Stimulated activated CD8-positive, alpha-beta memory T cell treated with anti-CD3 and anti-CD28 coated beads, Interleukin-12 subunit alpha, Interleukin-12 subunit beta, amount 100 ng/mL, for 24 hours (primary cell): ENCODE data around the gene ITGAD.
A peak's percentile ranks its signal among the peaks of the same experiment; 100 is the strongest.

Experiments used
- DNase-seq: peaks from one replicate; pipeline ENCODE4 v3.0.0-alpha.2; 2020; ENCODE audit errors: extremely low read depth

The ITGAD gene

GRCh38 chr16:31365131-31365865 lies 27.8 kb upstream of the ITGAD start:
- DNase-seq: no peak

- no peak for DNase-seq
These were observed 25.3 kb upstream of the ITGAD start for GRCh38 chr16:31367853-31368252.

- DNase-seq: no peak
These were observed 22.1 kb upstream of the ITGAD start for GRCh38 chr16:31371008-31371407.

GRCh38 chr16:31371619-31372484 lies 21.3 kb upstream of the ITGAD start:
- no peak for DNase-seq

GRCh38 chr16:31373235-31373634 lies 19.9 kb upstream of the ITGAD start:
- DNase-seq: no peak

DNA sequence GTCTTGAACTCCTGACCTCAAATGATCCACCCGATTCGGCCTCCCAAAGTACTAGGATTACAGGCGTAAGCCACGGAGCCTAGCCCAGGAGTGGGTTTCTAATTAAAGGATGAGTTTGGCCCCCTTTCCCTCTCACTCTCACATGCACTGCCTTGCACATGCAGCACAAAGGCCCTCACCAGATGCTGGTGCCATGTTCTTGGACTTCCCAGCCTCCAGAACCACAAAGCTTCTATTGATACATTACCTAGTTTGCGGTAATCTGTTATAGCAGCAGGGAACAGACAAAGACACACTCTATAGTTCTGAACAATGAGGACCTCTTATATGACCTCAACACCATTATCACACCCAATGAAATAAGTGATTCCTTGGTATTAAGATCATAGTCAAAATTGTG lies 17.9 kb upstream of the ITGAD start:
- DNase-seq: no peak

- DNase-seq: no peak
These were observed 16.4 kb upstream of the ITGAD start for GRCh38 chr16:31376705-31377104.

- no peak for DNase-seq
These were observed 15.8 kb upstream of the ITGAD start for GRCh38 chr16:31377210-31377903.

- DNase-seq: no peak
These were observed 12.9 kb upstream of the ITGAD start for GRCh38 chr16:31380201-31380600.

- peak; percentile 38 for DNase-seq
These were observed 10.5 kb upstream of the ITGAD start for GRCh38 chr16:31382485-31383161.

DNA sequence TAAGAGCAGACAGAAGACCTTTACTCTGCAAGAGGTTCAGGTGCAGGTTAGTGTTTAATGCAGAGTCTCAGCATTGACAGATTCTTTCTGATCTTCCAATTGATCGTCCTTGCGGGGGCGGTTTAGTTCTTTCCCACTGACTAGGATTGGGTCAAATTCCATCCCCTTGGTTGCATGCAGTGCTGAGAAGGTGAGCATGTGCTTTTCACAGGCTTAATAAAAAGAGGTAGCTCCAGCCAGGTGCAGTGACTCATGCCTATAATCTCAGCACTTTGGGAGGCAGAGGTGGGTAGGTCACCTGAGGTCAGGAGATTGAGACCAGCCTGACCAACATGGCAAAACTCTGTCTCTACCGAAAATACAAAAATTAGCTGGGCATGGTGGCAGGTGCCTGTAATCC lies 7.5 kb upstream of the ITGAD start:
- no peak for DNase-seq

GRCh38 chr16:31386157-31386984 lies 6.8 kb upstream of the ITGAD start:
- no peak for DNase-seq

GRCh38 chr16:31388535-31388934 lies 4.6 kb upstream of the ITGAD start:
- DNase-seq: no peak

DNA sequence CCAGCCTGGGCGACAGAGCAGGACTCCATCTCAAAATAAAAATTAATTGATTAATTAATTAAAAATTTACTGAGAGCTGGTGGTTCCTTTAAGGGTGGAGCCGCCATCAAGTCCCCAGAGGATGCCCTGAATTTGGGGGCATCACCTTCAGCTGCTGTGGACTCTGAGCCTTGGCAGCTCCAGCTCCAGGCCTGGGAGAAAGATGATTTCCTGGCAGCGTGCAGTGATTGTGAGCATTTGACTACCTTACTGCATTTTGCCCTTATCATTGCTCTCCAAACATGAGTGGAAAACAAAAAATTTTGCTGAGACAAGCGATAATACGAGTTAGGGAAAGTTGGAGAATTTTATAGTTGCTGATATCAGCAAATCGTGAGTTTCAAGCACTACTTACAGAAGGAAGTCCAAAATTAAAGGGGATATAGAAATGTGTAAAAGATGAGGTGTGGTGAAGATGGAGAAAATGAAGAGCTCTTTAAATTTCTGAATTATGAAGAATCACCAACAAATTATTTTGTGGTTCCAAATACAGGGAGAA lies 2.6 kb upstream of the ITGAD start:
- DNase-seq: no peak

DNA sequence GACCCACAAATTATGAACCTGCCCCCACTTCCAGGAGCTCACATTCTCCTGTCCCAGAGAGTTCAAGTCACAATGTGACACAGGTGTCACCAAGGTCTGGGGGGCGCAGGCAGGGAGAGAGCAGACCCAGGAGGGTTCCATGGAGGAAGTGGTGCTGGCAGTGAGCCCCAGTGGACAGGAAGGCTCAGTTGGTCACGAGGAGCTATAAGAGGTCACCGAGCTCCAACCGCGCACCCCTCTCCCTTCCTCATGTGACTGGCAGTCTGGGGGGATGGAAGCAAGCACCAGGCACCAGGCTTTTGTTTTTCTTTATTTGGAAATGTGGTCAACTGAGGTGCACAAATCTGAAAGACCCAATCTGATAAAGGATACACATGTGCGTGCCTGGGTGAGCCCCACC lies 2.5 kb downstream of the ITGAD start:
- no peak for DNase-seq

- no peak for DNase-seq
These were observed 4.0 kb downstream of the ITGAD start for GRCh38 chr16:31397096-31397660.

DNA sequence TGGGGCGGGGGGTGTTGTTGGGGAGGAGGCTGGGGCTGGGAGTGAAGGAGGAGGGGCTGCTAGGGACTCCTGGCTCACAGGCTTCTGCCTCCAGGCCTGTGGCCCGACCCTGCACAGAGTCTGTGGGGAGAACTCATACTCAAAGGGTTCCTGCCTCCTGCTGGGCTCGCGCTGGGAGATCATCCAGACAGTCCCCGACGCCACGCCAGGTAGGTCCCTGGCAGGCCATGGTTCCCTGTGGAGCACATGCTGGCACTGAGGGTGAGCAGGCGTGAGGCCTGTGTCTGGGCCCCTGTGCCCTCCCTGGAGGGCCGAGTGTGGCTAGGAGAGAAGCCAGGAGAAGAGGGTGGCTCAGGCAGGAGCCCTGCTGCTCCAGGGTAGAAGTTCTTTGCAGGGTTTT lies 4.6 kb downstream of the ITGAD start:
- no peak for DNase-seq

DNA sequence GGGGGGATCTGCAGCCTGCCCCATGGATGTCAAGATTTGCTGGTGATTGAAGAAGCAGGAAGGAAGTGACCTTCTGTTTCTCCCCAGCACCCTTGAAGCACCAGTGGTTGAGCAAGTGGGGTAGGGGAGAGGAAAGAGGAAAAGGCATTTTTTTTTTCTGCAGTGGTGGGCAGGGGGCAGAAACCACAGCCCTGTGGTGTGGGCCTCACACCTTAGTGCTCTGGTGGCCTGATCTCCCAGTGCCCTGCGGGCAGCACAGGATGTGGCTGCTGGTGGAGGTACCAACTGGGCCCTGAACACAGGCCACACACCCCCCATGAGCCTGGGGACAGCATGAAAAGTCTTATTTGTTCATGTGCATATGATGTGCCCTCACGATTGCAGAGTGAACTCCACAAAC lies 7.1 kb downstream of the ITGAD start:
- no peak for DNase-seq

DNA sequence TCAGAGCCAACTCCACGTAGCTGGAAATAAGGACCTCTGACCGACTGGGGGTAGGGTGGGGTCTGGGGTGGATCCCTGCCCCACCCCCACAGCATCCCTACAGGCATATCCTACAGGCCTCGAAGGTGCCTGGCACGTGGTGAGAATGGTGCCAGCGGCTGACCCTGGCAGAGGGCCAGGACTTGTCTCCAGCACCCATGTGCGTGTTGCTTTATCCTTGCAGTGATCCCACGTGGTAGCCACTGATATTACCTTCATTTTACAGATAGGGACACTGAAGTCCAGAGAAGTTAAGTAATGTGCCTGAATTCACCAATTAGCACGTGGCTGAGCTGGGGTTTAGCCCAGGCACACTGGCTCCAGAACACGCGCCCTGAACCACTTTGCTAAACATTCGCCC lies 8.3 kb downstream of the ITGAD start:
- no peak for DNase-seq

DNA sequence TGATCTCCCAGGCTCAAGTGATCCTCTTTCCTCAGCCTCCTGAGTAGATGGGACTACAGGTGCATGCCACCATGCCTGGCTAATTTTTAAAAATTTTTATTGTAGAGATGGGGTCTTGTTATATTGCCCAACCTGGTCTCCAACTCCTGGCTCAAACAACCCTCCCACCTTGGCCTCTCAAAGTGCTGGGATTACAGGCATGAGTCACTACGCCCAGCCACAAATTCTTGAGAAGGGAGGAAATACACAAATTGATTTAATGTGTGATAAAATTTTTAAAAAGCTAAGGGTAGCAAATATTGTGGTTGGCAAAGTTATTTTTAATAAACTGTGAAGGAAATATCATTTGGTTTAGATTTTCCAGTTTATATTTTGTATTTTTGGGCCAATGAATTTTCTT lies 9.6 kb downstream of the ITGAD start:
- DNase-seq: no peak
